Glutamatergic neuron (in vitro differentiated cells): ENCODE results near the gene RET. TPM values are rescaled to one million over a fixed set of nuclear protein-coding genes. Genes with fewer than 3 reads are reported as not detected.

ENCODE experiments used
- DNase-seq: peaks from one replicate; pipeline ENCODE4 v3.0.0; 2022
- H3K27ac Mint-ChIP-seq: one replicate; pipeline ENCODE4 v1.8.0; 2020; ENCODE audit warnings: mild to moderate bottlenecking, mixed read lengths, inconsistent platforms; ENCODE audit not compliant: unreplicated experiment
- H3K27me3 Mint-ChIP-seq: one replicate; pipeline ENCODE4 v1.8.0; 2020; ENCODE audit warnings: mild to moderate bottlenecking, moderate library complexity, mixed read lengths, inconsistent platforms; ENCODE audit not compliant: unreplicated experiment
- H3K36me3 Mint-ChIP-seq: one replicate; pipeline ENCODE4 v1.8.0; 2020; ENCODE audit warnings: mild to moderate bottlenecking, mixed read lengths, inconsistent platforms; ENCODE audit not compliant: unreplicated experiment
- H3K4me1 Mint-ChIP-seq: one replicate; pipeline ENCODE4 v1.8.0; 2020; ENCODE audit warnings: mild to moderate bottlenecking, low read depth, mixed read lengths, inconsistent platforms; ENCODE audit not compliant: unreplicated experiment
- H3K4me3 Mint-ChIP-seq: one replicate; pipeline ENCODE4 v1.8.0; 2020; ENCODE audit warnings: mild to moderate bottlenecking, mixed read lengths, inconsistent platforms; ENCODE audit not compliant: unreplicated experiment
- H3K9me3 Mint-ChIP-seq: one replicate; pipeline ENCODE4 v1.8.0; 2020; ENCODE audit warnings: mild to moderate bottlenecking, moderate library complexity, mixed read lengths, inconsistent platforms; ENCODE audit not compliant: unreplicated experiment
- total RNA-seq: library from RNA; stranded (reverse); fragmentation: NEBNext Ultra II Directional; extraction: Animal tissue kit (Norgen Biotek cat#: 25700); gene quantifications from one replicate; pipeline ENCODE4 v1.2.1, GENCODE V29; 2021; ENCODE audit not compliant: unreplicated experiment
- TF ChIP-seq, protein P1 (sequence below): fragments of 200-600 bp; sonication (generic); IDR thresholded peaks from one replicate; pipeline ENCODE4 v1.5.0; 2021; ENCODE audit not compliant: partially characterized antibody, unreplicated experiment

RET gene
- total RNA-seq, 1 donor from 2014 or later, result 34.7 TPM

DNA sequence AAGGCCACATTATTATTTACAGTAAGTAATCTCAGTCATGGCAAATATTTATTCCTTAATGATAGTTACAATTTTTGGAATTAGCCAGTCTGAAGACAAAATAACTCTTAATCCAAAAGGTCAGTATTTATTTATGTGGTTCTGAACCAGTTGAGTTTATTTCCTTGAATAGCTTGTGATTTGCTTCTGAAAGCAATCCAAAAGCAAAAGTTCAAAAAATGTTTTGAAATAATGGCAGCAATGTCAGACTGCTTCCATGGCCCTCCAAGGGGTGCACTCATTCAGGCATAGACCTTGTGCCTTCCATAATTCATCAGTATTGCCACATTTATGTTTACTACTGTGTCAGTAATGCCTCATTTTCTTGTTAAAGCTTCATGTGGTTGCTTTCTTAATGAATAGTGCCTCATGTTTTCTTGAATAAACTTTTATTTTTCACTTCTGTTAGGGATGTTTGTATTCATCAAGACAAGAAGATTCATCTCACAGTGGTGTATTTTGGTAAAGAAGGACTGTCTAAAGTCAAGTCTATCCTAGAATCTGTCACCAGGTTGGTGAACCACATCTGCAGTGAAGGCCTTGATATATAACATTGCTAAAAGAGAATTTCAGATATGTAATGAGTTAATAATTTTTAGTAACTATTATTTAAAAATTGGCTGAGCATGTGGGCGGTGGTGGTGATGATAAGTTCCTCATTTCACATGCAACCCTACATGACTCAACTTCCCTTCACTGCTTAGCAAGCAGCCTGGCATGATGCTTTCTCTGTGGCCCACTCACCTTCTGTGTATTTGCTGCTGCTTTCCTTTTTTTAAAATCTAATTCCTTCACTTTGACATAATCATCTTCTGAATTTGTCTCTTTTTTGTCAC, 83.4 kb downstream of the RET start:
- no peak overlapping the region for H3K27ac Mint-ChIP-seq
- no peak overlapping the region for H3K4me3 Mint-ChIP-seq
- H3K27me3 Mint-ChIP-seq, result peaks cover 3% of the 10 kb centered on the region
- no peaks in the 10 kb centered on the region for H3K9me3 Mint-ChIP-seq
- H3K36me3 Mint-ChIP-seq, result no peaks in the 10 kb centered on the region
- DNase-seq, result no peak
- TF ChIP-seq, protein P1, sequence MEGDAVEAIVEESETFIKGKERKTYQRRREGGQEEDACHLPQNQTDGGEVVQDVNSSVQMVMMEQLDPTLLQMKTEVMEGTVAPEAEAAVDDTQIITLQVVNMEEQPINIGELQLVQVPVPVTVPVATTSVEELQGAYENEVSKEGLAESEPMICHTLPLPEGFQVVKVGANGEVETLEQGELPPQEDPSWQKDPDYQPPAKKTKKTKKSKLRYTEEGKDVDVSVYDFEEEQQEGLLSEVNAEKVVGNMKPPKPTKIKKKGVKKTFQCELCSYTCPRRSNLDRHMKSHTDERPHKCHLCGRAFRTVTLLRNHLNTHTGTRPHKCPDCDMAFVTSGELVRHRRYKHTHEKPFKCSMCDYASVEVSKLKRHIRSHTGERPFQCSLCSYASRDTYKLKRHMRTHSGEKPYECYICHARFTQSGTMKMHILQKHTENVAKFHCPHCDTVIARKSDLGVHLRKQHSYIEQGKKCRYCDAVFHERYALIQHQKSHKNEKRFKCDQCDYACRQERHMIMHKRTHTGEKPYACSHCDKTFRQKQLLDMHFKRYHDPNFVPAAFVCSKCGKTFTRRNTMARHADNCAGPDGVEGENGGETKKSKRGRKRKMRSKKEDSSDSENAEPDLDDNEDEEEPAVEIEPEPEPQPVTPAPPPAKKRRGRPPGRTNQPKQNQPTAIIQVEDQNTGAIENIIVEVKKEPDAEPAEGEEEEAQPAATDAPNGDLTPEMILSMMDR, result no peak
- peaks cover 4% of the 10 kb centered on the region for H3K4me1 Mint-ChIP-seq

DNA sequence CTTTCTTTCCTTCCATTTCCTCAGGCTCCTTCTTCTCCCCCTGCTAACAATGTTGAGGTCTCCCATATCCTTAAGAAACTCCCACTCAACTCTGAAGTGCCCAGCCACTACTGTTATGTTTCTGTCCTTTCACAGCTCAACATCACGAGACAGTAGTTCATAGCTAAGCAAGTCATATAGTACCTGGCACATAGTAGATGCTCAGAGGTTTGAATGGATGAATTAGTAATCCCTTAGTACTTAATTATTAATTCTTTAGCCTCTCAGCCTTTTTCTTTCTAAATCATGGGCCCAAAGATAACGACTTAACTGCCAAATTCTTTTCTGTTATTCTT, 84.0 kb downstream of the RET start:
- Mint-ChIP-seq H3K4me3 (no peak overlapping the region), H3K36me3 (no peaks in the 10 kb centered on the region), H3K4me1 (peaks cover 4% of the 10 kb centered on the region), H3K27ac (no peak overlapping the region), H3K27me3 (peaks cover 3% of the 10 kb centered on the region), H3K9me3 (no peaks in the 10 kb centered on the region)
- no peak for DNase-seq
- TF ChIP-seq, protein P1, result no peak

DNA sequence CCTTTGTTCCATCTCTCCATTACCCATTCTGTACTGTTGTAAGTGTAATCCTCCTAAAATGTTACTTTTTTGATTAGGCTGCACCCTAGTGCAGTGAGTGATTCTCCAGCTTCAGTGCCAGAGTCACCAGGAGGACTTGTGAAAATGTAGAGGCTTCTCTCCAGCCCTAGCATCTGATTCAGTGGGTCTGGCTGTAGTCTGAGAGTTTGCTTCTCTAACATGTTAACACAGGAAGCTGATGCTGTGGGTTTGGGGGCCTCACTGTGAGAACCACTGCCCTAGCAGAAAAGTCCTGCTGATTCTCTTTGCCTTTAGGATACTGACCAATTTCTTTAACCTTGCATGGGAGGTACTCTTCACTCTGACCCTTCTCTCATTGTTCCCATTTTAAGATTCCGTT, 85.7 kb downstream of the RET start:
- no peak overlapping the region for H3K27ac Mint-ChIP-seq
- H3K4me3 Mint-ChIP-seq, result no peak overlapping the region
- TF ChIP-seq, protein P1, result no peak
- peaks cover 4% of the 10 kb centered on the region for H3K4me1 Mint-ChIP-seq
- no peaks in the 10 kb centered on the region for H3K36me3 Mint-ChIP-seq
- no peak for DNase-seq
- no peaks in the 10 kb centered on the region for H3K9me3 Mint-ChIP-seq
- peaks cover 3% of the 10 kb centered on the region for H3K27me3 Mint-ChIP-seq

DNA sequence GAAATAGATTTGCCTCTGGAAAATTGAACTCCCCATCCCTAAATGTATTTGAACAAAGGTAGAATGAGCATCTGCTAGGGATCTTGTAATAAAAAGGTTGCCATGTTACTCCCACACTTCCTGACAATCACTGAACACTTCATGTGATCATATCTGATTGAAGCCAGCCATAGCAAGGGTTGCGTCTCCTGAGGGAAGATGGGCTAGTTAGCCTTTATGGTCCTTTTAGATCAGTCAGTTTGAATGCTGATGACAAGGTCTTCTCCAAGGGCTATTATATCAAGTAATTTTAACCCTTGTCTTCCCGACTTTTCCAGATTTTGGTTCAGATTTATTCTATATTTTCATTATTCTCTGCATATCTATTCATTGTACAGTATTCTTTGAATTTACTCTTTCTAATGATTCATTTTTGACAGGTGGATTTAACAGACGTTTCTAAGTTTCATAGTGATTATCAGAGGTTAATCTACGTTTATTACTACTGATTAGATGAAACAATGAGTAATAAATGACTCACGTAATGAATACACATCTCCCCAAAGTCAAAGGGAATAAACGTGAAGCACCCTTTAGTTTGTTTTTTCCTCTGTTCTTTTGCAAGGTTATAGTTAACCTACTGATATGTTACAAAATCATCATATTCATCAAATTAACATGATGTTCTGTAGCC, 89.5 kb downstream of the RET start:
- Mint-ChIP-seq H3K36me3 (no peaks in the 10 kb centered on the region), H3K27me3 (peaks cover 3% of the 10 kb centered on the region), H3K9me3 (no peaks in the 10 kb centered on the region), H3K4me3 (no peak overlapping the region), H3K4me1 (peaks cover 8% of the 10 kb centered on the region), H3K27ac (no peak overlapping the region)
- TF ChIP-seq, protein P1, result no peak
- DNase-seq, result no peak
